ENCODE measurements around the gene RYR2. TPM values are rescaled to one million over a fixed set of nuclear protein-coding genes. Genes with fewer than 3 reads are reported as not detected.

Gene RYR2
- total RNA-seq, 1 experiment from 2014 or later = 3.4 TPM

GRCh38 chr1:237444120-237444790, 402.3 kb downstream of the RYR2 start:
- Histone ChIP-seq H2AK5ac (ENCODE audit: insufficient read length, low read length) (no peak overlapping the region), H2AFZ (ENCODE audit: low read length) (no peak overlapping the region), H2BK120ac (ENCODE audit: low read depth, low read length, poor library complexity, severe bottlenecking) (no peak overlapping the region), H3K9ac (ENCODE audit: extremely low read depth, insufficient read length, low read length) (no peak overlapping the region), H2BK5ac (ENCODE audit: insufficient read length, low read length) (no peak overlapping the region), H3K14ac (ENCODE audit: insufficient read depth, low read length) (no peak overlapping the region), H3K79me1 (ENCODE audit: insufficient read depth, low read depth, low read length, poor library complexity, severe bottlenecking) (no peaks in the 10 kb centered on the region), H4K8ac (replicated peaks; ENCODE audit: insufficient read length, low read depth, low read length) (no peak overlapping the region), H3K27me3 (ENCODE audit: insufficient read depth, low read length) (no peaks in the 10 kb centered on the region), H2BK15ac (ENCODE audit: low read depth, low read length) (no peak overlapping the region), H3K9me3 (ENCODE audit: control insufficient read depth, low read depth, low read length) (no peaks in the 10 kb centered on the region), H3K4ac (ENCODE audit: low read depth, low read length) (no peak overlapping the region), H4K20me1 (ENCODE audit: control insufficient read depth, insufficient read depth, insufficient read length) (no peaks in the 10 kb centered on the region), H3K79me2 (ENCODE audit: insufficient read depth, low read length) (no peaks in the 10 kb centered on the region), H3K27ac (ENCODE audit: insufficient read length, low read depth, low read length) (no peak overlapping the region), H3K4me1 (ENCODE audit: insufficient read depth, low read length) (no peaks in the 10 kb centered on the region), H2BK12ac (ENCODE audit: insufficient read length, low read depth, low read length) (no peak overlapping the region), H3K23ac (ENCODE audit: insufficient read length, low read depth, low read length) (no peak overlapping the region), H3K18ac (ENCODE audit: insufficient read length, low read depth, low read length) (no peak overlapping the region), H3T11ph (ENCODE audit: low read length) (no peak overlapping the region), H4K5ac (ENCODE audit: insufficient read length, low read depth, low read length) (no peak overlapping the region), H3K4me2 (ENCODE audit: insufficient read depth, insufficient read length, low read length) (no peak overlapping the region), H2BK20ac (ENCODE audit: low read depth, low read length, poor library complexity, severe bottlenecking) (no peak overlapping the region), H3K23me2 (ENCODE audit: insufficient read length, low read depth, low read length, poor library complexity, severe bottlenecking) (no peaks in the 10 kb centered on the region), H4K91ac (ENCODE audit: insufficient read length, low read depth, low read length) (no peak overlapping the region), H3K56ac (ENCODE audit: insufficient read length, low read depth, low read length) (no peak overlapping the region)
- DNase-seq = no peak
- no peaks in the 10 kb centered on the region for H3K4me1 Mint-ChIP-seq
- H3K27ac Mint-ChIP-seq = no peak overlapping the region
- H3K36me3 Mint-ChIP-seq (ENCODE audit: insufficient read depth in 1 of 3, low read depth in 3 of 3) = no peaks in the 10 kb centered on the region
- H3K4me3 Mint-ChIP-seq = no peak overlapping the region
- WGBS (ENCODE audit: extremely low coverage, insufficient read length, low lambda C conversion rate) = no CpG with 5 or more reads among the region's 3 CpGs
- no peaks in the 10 kb centered on the region for H3K9me3 Mint-ChIP-seq
- no peak for TF ChIP-seq CTCF (conservative IDR thresholded peaks at IDR 0.05)
- no peaks in the 10 kb centered on the region for H3K27me3 Mint-ChIP-seq (ENCODE audit: low read depth)
